ENCODE results near the gene PPP2R2B. TPM values are rescaled to one million over a fixed set of nuclear protein-coding genes. Genes with fewer than 3 reads are reported as not detected.

Gene PPP2R2B
- total RNA-seq, 1 donor from 2014 or later: not detected

GRCh38 chr5:146781157-146781556 is 97.4 kb downstream of the PPP2R2B start:
- Mint-ChIP-seq H3K4me3 (no peak overlapping the region), H3K27me3 (ENCODE audit: insufficient read depth) (no peaks in the 10 kb centered on the region), H3K9me3 (no peaks in the 10 kb centered on the region), H3K4me1 (ENCODE audit: low read depth) (no peaks in the 10 kb centered on the region), H3K36me3 (ENCODE audit: low read depth) (no peaks in the 10 kb centered on the region), H3K27ac (no peak overlapping the region)
- intact Hi-C loops (cut with micrococcal nuclease): no loop called here
- no peak for DNase-seq (ENCODE audit: low spot score)

GRCh38 chr5:146779211-146779869 is 99.2 kb downstream of the PPP2R2B start:
- Mint-ChIP-seq H3K4me1 (ENCODE audit: low read depth) (no peaks in the 10 kb centered on the region), H3K27ac (no peak overlapping the region), H3K4me3 (no peak overlapping the region), H3K9me3 (no peaks in the 10 kb centered on the region), H3K27me3 (ENCODE audit: insufficient read depth) (no peaks in the 10 kb centered on the region), H3K36me3 (ENCODE audit: low read depth) (no peaks in the 10 kb centered on the region)
- intact Hi-C loops (cut with micrococcal nuclease): no loop called here
- no peak for DNase-seq (ENCODE audit: low spot score)

- DNase-seq (ENCODE audit: low spot score): no peak
- H3K36me3 Mint-ChIP-seq (ENCODE audit: low read depth): no peaks in the 10 kb centered on the region
- H3K27me3 Mint-ChIP-seq (ENCODE audit: insufficient read depth): no peaks in the 10 kb centered on the region
- H3K27ac Mint-ChIP-seq: no peak overlapping the region
- no peaks in the 10 kb centered on the region for H3K4me1 Mint-ChIP-seq (ENCODE audit: low read depth)
- intact Hi-C loops (cut with micrococcal nuclease): no loop called here
- no peaks in the 10 kb centered on the region for H3K9me3 Mint-ChIP-seq
- no peak overlapping the region for H3K4me3 Mint-ChIP-seq
Measured at GRCh38 chr5:146778795-146779194, 99.8 kb downstream of the PPP2R2B start.

DNA sequence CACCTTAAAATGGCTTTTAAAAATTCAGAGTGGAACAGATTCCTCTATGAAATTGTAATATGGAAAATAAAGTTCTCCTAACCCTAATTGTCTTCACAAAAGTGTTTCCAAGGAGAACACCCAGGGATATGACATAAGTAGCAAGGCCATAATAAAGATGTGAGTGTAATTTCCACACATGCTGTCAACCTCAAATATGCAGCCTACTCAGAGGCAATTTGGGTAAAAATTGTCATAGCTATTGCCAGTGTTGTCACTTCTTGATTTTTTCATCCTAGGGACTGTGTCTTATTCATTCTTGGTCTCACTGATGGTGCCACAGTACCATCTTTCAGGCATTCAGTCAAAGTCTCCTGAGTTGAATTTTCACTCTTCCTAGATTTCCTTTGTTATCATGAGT is 100.3 kb downstream of the PPP2R2B start:
- no peaks in the 10 kb centered on the region for H3K4me1 Mint-ChIP-seq (ENCODE audit: low read depth)
- no peaks in the 10 kb centered on the region for H3K36me3 Mint-ChIP-seq (ENCODE audit: low read depth)
- intact Hi-C loops (cut with micrococcal nuclease): no loop called here
- no peak overlapping the region for H3K27ac Mint-ChIP-seq
- no peak overlapping the region for H3K4me3 Mint-ChIP-seq
- no peak for DNase-seq (ENCODE audit: low spot score)
- H3K27me3 Mint-ChIP-seq (ENCODE audit: insufficient read depth): no peaks in the 10 kb centered on the region
- no peaks in the 10 kb centered on the region for H3K9me3 Mint-ChIP-seq

- Mint-ChIP-seq H3K4me3 (no peak overlapping the region), H3K36me3 (ENCODE audit: low read depth) (no peaks in the 10 kb centered on the region), H3K9me3 (no peaks in the 10 kb centered on the region), H3K27ac (no peak overlapping the region), H3K4me1 (ENCODE audit: low read depth) (no peaks in the 10 kb centered on the region), H3K27me3 (ENCODE audit: insufficient read depth) (no peaks in the 10 kb centered on the region)
- no peak for DNase-seq (ENCODE audit: low spot score)
- intact Hi-C loops (cut with micrococcal nuclease): no loop called here
Measured at GRCh38 chr5:146772881-146773466, 105.6 kb downstream of the PPP2R2B start.

GRCh38 chr5:146770980-146771379 is 107.6 kb downstream of the PPP2R2B start:
- H3K9me3 Mint-ChIP-seq: no peaks in the 10 kb centered on the region

GRCh38 chr5:146770546-146770945 is 108.0 kb downstream of the PPP2R2B start:
- intact Hi-C loops (cut with micrococcal nuclease): no loop called here
- Mint-ChIP-seq H3K27me3 (ENCODE audit: insufficient read depth) (no peaks in the 10 kb centered on the region), H3K36me3 (ENCODE audit: low read depth) (no peaks in the 10 kb centered on the region), H3K9me3 (no peaks in the 10 kb centered on the region), H3K4me3 (no peak overlapping the region), H3K4me1 (ENCODE audit: low read depth) (peaks cover 2% of the 10 kb centered on the region), H3K27ac (no peak overlapping the region)
- no peak for DNase-seq (ENCODE audit: low spot score)

More at GRCh38 chr5:146770980-146771379, 107.6 kb downstream of the PPP2R2B start:
- no peaks in the 10 kb centered on the region for H3K27me3 Mint-ChIP-seq (ENCODE audit: insufficient read depth)
- no peak overlapping the region for H3K27ac Mint-ChIP-seq
- intact Hi-C loops (cut with micrococcal nuclease): no loop called here
- no peak overlapping the region for H3K4me3 Mint-ChIP-seq
- H3K36me3 Mint-ChIP-seq (ENCODE audit: low read depth): no peaks in the 10 kb centered on the region
- no peak for DNase-seq (ENCODE audit: low spot score)
- no peaks in the 10 kb centered on the region for H3K4me1 Mint-ChIP-seq (ENCODE audit: low read depth)

DNA sequence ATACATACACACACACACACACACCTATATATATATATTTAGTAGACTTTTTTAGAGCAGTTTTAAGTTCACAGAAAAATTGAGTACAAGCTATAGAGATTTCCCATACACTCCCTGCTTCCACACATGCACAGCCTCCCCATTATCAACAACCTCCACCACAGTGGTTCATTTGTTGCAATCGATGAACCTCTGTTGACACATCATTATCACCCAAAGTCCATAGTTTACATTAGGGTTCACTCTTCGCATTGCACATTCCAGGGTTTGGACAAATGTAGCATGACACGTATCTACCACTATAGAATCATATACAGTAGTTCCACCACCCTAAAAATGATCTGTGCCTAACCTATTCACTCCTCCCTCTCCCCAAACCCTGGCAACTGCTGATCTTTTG is 111.0 kb downstream of the PPP2R2B start:
- H3K36me3 Mint-ChIP-seq (ENCODE audit: low read depth): no peaks in the 10 kb centered on the region
- H3K4me1 Mint-ChIP-seq (ENCODE audit: low read depth): peaks cover 12% of the 10 kb centered on the region
- no peak overlapping the region for H3K27ac Mint-ChIP-seq
- intact Hi-C loops (cut with micrococcal nuclease): no loop called here
- H3K27me3 Mint-ChIP-seq (ENCODE audit: insufficient read depth): no peaks in the 10 kb centered on the region
- H3K4me3 Mint-ChIP-seq: no peak overlapping the region
- no peak for DNase-seq (ENCODE audit: low spot score)
- no peaks in the 10 kb centered on the region for H3K9me3 Mint-ChIP-seq

DNA sequence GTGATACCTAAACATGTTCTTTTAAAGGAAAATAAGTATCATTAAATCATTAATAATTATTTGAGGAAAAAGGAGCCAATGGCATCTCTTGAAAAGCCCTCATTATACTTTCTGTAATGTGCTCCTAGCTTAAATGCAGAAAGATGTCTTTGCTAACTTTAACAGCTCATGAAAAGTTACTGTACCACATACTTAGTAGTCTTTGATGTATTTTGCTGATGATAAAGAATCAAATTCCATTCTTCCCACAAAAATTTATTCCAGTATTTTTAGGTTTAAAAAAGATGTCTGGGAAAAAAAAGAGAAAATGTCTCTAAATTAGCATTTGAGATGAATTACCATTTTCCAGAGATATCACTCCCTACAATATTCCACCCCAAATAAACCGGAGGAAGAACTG is 112.5 kb downstream of the PPP2R2B start:
- Mint-ChIP-seq H3K36me3 (ENCODE audit: low read depth) (no peaks in the 10 kb centered on the region), H3K9me3 (no peaks in the 10 kb centered on the region), H3K27me3 (ENCODE audit: insufficient read depth) (no peaks in the 10 kb centered on the region), H3K27ac (no peak overlapping the region), H3K4me3 (no peak overlapping the region), H3K4me1 (ENCODE audit: low read depth) (peaks cover 12% of the 10 kb centered on the region)
- no peak for DNase-seq (ENCODE audit: low spot score)
- intact Hi-C loops (cut with micrococcal nuclease): no loop called here

- peaks cover 3% of the 10 kb centered on the region for H3K27me3 Mint-ChIP-seq (ENCODE audit: insufficient read depth)
- H3K4me1 Mint-ChIP-seq (ENCODE audit: low read depth): peaks cover 12% of the 10 kb centered on the region
- H3K27ac Mint-ChIP-seq: no peak overlapping the region
- peaks cover 4% of the 10 kb centered on the region for H3K9me3 Mint-ChIP-seq
- no peak overlapping the region for H3K4me3 Mint-ChIP-seq
- no peak for DNase-seq (ENCODE audit: low spot score)
- intact Hi-C loops (cut with micrococcal nuclease): loop anchor here (1.0 kb wide), 1 partner anchor 14 kb away; no protein-coding TSS in a partner anchor
- H3K36me3 Mint-ChIP-seq (ENCODE audit: low read depth): peaks cover 1% of the 10 kb centered on the region
Measured at GRCh38 chr5:146765089-146765832, 113.3 kb downstream of the PPP2R2B start.

GRCh38 chr5:146762830-146763229 is 115.7 kb downstream of the PPP2R2B start:
- DNase-seq (ENCODE audit: low spot score): no peak
- Mint-ChIP-seq H3K9me3 (peaks cover 5% of the 10 kb centered on the region), H3K4me1 (ENCODE audit: low read depth) (peaks cover 12% of the 10 kb centered on the region), H3K4me3 (no peak overlapping the region), H3K27ac (no peak overlapping the region), H3K27me3 (ENCODE audit: insufficient read depth) (peaks cover 3% of the 10 kb centered on the region), H3K36me3 (ENCODE audit: low read depth) (peaks cover 2% of the 10 kb centered on the region)
- intact Hi-C loops (cut with micrococcal nuclease): no loop called here

DNA sequence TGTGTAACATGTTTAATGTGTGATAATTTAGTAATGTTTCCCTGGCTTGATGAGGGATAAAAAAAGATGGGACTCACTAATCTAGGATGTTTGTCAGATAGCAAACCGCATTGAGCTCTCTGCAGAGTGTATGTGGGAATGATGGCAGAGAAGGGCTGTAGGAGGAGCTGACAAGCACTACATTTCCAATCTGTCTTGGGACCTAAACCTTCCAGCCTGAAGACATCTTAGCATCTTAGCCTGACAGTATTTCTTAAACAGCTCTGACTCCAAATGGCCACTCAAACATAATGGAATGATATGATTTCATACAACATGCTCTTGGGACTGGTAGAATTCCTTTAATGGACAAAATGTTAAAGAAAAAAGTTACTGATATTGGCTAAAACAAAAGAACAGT is 116.7 kb downstream of the PPP2R2B start:
- H3K36me3 Mint-ChIP-seq (ENCODE audit: low read depth): peaks cover 2% of the 10 kb centered on the region
- no peak overlapping the region for H3K27ac Mint-ChIP-seq
- H3K27me3 Mint-ChIP-seq (ENCODE audit: insufficient read depth): peaks cover 3% of the 10 kb centered on the region
- peaks cover 5% of the 10 kb centered on the region for H3K9me3 Mint-ChIP-seq
- H3K4me1 Mint-ChIP-seq (ENCODE audit: low read depth): peaks cover 12% of the 10 kb centered on the region
- intact Hi-C loops (cut with micrococcal nuclease): no loop called here
- no peak for DNase-seq (ENCODE audit: low spot score)
- H3K4me3 Mint-ChIP-seq: no peak overlapping the region

- H3K4me1 Mint-ChIP-seq (ENCODE audit: low read depth): no peaks in the 10 kb centered on the region
- peaks cover 5% of the 10 kb centered on the region for H3K9me3 Mint-ChIP-seq
- peaks cover 3% of the 10 kb centered on the region for H3K27me3 Mint-ChIP-seq (ENCODE audit: insufficient read depth)
- no peak overlapping the region for H3K27ac Mint-ChIP-seq
- no peak for DNase-seq (ENCODE audit: low spot score)
- intact Hi-C loops (cut with micrococcal nuclease): no loop called here
- H3K4me3 Mint-ChIP-seq: no peak overlapping the region
- H3K36me3 Mint-ChIP-seq (ENCODE audit: low read depth): peaks cover 2% of the 10 kb centered on the region
Measured at GRCh38 chr5:146758938-146759337, 119.6 kb downstream of the PPP2R2B start.

All from activated T-helper 1 cell treated with anti-CD3 and anti-CD28 coated beads, Interleukin-12 subunit alpha, Interleukin-12 subunit beta, Interleukin-2, Interleukin-4 antibody, amounts not matched to agents 30 ng/mL and 10 ng/mL and 1 ng/mL, durations not matched to agents 14 hours and 24 hours and 36 hours (primary cell).